Tibial artery (tissue), 4 donors: ENCODE measurements around the gene TICAM1.

ENCODE experiments used
- DNase-seq, 2 donors: peaks; one replicate each; pipeline ENCODE4 v3.0.0-alpha.2; 2019
- H3K27ac ChIP-seq, 2 donors: fragments of 200-600 bp; sonication (generic) in 1 of 2; 1 replicate in 1 of 2; 2 replicates in 1 of 2; pipeline ENCODE4 v1.5.1; 2018 to 2019; ENCODE audit warnings: mild to moderate bottlenecking in 1 of 2
- H3K27me3 ChIP-seq, 2 donors: fragments of 200-600 bp; sonication (generic) in 1 of 2; one replicate each; pipeline versions ENCODE4 v1.5.1 to v1.6.0; 2016 to 2019
- H3K36me3 ChIP-seq, 3 donors: fragments of 200-600 bp; sonication (generic) in 2 of 3; one replicate each; pipeline ENCODE4 v1.5.1; 2016 to 2019; ENCODE audit warnings: mild to moderate bottlenecking in 2 of 3
- H3K4me1 ChIP-seq, 4 donors: fragments of 200-600 bp; sonication (generic) in 2 of 4; 1 replicate in 3 of 4; 2 replicates in 1 of 4; pipeline ENCODE4 v1.5.1; 2016 to 2019
- H3K4me3 ChIP-seq, 2 donors: fragments of 200-600 bp; sonication (generic) in 1 of 2; 1 replicate in 1 of 2; 2 replicates in 1 of 2; pipeline ENCODE4 v1.5.1; 2018 to 2019; ENCODE audit warnings: mild to moderate bottlenecking in 2 of 2
- H3K9me3 ChIP-seq, 3 donors: fragments of 200-600 bp; sonication (generic) in 1 of 3; one replicate each; pipeline ENCODE4 v1.5.1; 2016 to 2019
- CTCF ChIP-seq, 2 experiments: fragments of 200-600 bp in 1 of 2; fragments of 450-650 bp in 1 of 2; IDR thresholded peaks; one replicate each; pipeline ENCODE4 v1.5.1; 2017 to 2019; ENCODE audit warnings: antibody characterized with exemption in 2 of 2, mild to moderate bottlenecking in 1 of 2, moderate library complexity in 1 of 2
- intact Hi-C: fragments of 100-400 bp; cut with DNase I; formaldehyde crosslinking; loops from one replicate; pipeline ENCODE4 v1.15.0; 2023; ENCODE audit warnings: low total_unique reads

TICAM1 gene

GRCh38 chr19:4772566-4772965, 58.9 kb downstream of the TICAM1 start:
- H3K27me3 ChIP-seq: peaks cover 0 to 32% of the 10 kb centered on the region in 2 donors
- TF ChIP-seq CTCF (IDR thresholded peaks at IDR 0.05): no peak
- intact Hi-C loops: no loop called here
- no peak for DNase-seq
- H3K4me3 ChIP-seq: no peak overlapping the region
- no peak overlapping the region for H3K27ac ChIP-seq
- H3K36me3 ChIP-seq: no peaks in the 10 kb centered on the region
- H3K4me1 ChIP-seq: no peaks in the 10 kb centered on the region
- H3K9me3 ChIP-seq: no peaks in the 10 kb centered on the region

GRCh38 chr19:4768934-4769777, 62.4 kb downstream of the TICAM1 start:
- Histone ChIP-seq H3K4me3 (no peak overlapping the region), H3K9me3 (no peaks in the 10 kb centered on the region), H3K27ac (no peak overlapping the region), H3K27me3 (peaks cover 0 to 11% of the 10 kb centered on the region in 2 donors), H3K4me1 (no peaks in the 10 kb centered on the region), H3K36me3 (no peaks in the 10 kb centered on the region)
- intact Hi-C loops: no loop called here
- DNase-seq: peak; percentile 64 to 76
- no peak for TF ChIP-seq CTCF (IDR thresholded peaks at IDR 0.05)
